ENCODE measurements around the gene HCFC2.
"Not testable (repeated sequence)": the region's sequence is repeated elsewhere in the genome, so short reads cannot be mapped to it uniquely, and the experiment has no call there.

The HCFC2 gene

DNA sequence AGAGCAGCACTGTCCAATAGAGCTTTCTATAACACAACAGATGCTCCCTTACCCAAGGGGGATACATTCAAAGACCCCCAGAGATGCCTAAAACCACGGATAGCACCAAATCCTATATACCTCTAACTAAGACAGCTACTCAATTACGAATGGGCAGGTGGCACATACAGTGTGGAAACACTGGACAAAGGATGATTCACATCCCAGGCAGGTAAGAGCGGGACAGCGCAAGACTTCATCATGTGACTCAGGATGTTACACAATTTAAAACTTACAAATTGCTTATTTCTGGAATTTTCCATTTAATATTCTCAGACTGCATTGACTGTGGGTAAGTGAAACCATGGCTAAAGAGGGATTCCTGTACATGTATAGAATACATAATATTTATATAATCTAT lies 5.5 kb upstream of the HCFC2 start:
- DNase-seq, result no peak

DNA sequence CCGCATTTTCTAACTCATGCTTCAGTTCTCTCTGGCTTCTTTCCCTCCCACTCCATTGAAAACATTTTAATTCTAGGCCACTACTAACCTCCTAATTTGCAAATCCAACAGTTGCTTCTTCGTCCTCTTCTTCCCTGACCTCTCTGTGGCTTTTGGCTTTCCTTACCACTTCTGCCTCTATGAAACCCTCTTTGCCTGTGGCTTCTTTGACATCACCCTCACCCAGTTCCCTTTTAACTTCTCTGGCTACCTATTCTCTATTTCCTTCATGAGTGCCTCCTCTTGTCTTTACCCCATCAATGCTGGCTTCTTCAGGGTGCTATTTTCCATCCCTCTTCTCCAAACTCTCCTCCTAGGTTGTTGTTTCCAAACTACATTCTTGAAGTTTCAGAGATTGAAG lies 4.4 kb upstream of the HCFC2 start:
- DNase-seq, result no peak

GRCh38 chr12:104060791-104061190 lies 3.5 kb upstream of the HCFC2 start:
- no peak for DNase-seq

DNA sequence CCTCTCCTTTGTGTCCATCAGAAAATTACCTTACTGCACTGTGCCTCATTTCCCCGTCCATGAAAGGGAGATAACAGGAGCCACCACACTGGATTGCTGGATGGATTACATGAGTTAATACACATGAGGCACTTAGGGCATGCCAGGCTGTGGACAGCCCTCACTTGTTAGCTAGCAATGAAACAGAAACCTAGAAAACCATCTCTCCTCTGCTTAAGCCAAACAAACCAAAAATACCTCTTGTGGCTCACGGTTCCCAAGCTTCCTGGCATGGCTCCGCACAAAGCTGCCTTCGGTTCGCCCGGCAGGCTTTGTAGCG lies 660 bp upstream of the HCFC2 start:
- no peak for DNase-seq

- DNase-seq, result no peak
Observed at GRCh38 chr12:104064842-104065427, 604 bp downstream of the HCFC2 start.

DNA sequence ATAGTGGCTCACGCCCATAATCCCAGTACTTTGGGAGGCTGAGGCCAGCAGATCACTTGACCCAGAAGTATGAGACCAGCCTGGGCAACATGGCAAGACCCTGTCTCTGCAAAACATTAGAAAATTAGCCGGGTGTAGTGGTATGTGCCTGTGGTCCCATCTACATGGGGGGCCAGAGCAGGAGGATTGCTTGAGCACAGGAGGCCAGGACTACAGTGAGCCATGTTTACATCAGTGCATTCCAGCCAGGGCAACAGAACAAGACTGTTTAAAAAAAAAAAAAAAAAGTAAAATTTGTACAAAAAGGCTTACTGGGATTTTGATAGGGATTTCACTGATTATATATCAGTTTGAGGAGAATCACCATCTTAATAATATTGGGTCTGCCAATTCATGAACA lies 7.8 kb downstream of the HCFC2 start:
- DNase-seq, result no peak

DNA sequence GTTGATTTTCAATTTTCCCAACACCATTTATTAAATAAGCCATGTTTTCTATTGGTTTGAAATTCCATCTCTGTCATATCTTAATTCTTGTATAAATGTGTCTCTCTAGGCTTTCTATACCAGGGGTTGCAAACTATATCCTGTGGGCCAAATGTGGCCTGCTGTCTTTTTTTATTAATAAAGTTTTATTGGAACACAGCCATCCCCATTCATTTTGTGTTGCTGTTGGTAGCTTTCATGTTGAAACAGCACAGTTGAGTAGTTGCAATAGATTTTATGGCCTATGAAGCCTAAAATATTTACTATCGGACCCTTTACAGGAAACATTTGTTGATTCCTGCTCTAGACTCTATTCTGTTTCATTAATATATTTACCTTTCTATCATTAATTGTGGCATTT lies 9.4 kb downstream of the HCFC2 start:
- DNase-seq, result no peak

DNA sequence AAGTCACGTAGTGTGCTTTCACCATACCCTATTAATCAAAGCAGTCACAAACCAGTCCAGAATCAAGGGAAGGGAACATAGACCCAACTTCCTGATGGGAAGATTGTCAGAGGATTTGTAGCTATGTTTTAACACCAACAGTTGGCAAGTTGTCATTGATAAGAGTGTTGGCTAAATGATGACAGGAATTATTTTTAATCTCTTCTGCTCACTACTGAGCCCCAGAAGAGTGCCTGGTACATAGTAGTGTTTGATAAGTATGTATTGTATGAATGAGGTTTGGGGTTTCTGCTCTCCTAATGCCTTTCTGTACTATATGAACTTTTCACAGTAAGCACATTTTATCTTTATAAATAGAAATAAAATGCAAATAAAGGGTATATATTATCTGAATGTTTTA lies 14.7 kb downstream of the HCFC2 start:
- no peak for DNase-seq

GRCh38 chr12:104080764-104081163 lies 16.4 kb downstream of the HCFC2 start:
- no peak for DNase-seq

GRCh38 chr12:104083769-104084475 lies 19.6 kb downstream of the HCFC2 start:
- DNase-seq, result no peak

- DNase-seq, result no peak
Observed at GRCh38 chr12:104090685-104091084, 26.4 kb downstream of the HCFC2 start.

DNA sequence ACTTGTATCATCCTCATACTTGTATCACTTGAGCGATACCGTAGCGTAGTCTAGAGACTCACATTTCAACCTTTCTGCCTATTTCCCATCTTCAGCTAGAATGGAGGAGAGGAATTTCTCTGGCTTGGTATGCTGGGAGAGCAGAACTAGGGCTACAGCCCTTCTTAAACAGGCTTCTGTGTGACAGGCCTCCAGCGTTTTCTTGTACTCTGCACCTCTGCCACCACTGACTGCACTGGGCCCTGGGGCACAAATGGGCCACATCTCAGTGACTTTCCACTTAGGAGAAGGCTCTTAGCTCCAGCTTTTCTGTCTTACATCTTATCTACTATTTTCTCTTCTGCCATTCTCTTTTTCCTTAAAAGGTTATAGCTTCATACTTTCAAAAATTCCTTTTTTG lies 26.8 kb downstream of the HCFC2 start:
- no peak for DNase-seq

- no peak for DNase-seq
Observed at GRCh38 chr12:104094284-104094683, 30.0 kb downstream of the HCFC2 start.

DNA sequence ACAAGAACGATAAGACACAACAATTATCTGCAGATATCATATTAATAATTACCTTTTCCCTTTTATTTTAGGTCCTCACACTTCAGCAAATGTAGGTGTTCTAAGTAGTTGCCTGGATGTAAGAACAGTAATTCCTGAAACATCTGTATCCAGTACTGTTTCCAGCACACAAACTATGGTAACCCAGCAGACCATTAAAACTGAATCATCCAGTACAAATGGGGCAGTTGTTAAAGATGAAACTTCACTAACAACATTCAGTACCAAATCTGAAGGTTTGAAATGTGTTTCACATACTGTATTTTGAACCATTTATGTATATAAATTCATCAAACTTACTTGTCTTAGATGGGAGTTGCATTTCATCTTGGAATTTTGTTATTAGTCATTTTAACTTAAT lies 31.0 kb downstream of the HCFC2 start:
- DNase-seq, result no peak

DNA sequence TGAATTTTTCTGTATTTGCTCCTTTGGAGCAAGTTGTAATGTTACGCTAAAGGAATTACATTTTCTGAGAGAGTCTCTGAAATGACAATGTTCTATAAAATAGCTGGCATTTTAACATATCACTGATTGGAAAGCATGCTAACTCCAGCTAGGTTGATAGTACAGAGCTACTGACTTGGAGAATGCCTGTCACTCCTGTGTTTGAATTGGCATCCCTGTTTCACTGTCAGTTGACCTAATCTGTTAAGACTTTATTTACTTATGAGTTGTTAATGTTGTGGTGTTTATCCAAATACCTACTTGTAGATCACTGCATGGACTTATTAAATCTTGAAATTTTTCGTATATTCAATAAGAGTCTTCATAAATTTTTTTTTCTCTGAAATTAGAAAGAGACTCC lies 33.6 kb downstream of the HCFC2 start:
- DNase-seq, result no peak

DNA sequence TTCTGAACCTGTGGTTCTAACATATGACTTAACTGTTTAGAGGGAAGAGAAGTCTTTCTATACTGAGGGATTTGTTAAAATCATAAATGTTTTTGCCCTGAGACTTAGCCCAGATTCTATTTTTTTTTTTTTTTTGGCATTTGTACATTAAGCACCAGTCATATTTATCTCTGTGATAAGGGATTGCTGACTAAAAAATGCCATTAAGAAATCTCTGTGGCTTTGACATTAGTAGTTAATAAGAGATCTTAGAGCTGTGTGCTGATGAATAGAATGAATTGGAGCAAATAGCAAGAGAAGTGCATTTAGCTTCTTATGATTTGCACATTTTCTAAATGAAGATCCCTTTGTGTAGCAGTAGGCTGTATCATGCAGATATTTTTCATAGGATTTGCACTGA lies 41.1 kb downstream of the HCFC2 start:
- no peak for DNase-seq

- DNase-seq, result no peak
Observed at GRCh38 chr12:104106965-104107364, 42.6 kb downstream of the HCFC2 start.

DNA sequence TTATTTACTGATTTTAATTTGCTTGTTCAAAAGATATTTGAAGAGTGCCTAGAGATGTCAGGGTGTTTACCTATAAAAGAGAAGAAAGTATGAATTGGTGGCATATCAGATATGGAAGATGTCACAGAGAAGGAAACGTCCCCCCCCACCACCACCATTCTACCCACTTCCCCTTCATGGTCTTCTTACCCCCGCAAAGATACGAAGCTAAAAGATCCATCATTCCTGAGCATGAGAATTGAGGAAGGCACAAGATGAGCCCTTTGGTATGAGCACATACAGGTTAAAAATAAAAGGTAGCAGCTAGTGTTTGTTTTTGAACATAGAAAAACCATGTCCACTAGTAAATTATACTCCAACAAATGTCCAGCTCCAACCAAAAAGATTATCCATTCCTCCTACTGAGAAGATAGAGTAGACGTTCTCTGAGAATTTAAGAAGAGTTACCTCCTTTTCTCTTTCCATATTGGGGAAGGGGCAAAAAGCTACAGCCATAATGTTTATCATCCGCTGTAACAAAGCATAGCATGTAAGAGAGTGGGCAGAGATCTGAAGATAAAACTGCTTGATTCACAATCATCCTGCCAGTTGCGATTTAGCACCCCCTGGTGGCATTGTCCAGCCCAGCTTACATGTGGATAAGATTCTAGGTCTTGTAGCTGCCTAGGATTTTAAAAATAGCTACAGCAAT lies 44.6 kb downstream of the HCFC2 start:
- DNase-seq, result peak; percentile 77

GRCh38 chr12:104109446-104110271 lies 45.3 kb downstream of the HCFC2 start:
- DNase-seq, result no peak

DNA sequence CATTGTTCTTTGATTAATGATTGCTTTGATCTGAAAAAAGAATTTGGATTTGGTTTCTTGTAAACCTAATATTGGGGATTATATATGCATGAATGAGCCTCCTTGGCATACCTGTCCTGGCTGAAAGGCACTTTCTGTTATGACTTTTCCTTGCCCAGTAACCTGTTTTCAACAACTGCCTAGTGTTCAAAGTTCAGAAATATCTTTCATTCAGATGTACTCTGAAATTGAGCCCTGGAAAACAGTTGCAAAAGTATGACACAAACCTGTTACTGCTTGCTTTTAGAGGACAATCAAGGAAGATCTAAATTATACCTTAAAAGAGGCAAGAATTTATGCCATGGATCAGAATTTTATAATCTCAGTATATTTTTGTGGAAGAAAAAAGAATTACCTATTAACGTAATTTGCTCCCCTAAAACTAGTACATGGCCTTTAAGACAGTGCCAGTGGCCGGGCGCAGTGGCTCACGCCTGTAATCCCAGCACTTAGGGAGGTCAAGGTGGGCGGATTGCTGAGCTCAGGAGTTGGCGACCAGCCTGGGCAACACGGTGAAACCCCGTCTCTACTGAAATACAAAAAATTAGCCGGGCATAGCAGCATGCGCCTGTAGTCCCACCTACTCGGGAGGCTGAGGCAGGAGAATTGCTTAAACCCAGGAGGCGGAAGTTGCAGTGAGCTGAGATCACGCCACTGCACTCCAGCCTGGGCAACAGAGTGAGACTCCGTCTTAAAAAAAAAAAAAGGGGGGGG lies 50.7 kb downstream of the HCFC2 start:
- DNase-seq, result not testable (repeated sequence)

DNA sequence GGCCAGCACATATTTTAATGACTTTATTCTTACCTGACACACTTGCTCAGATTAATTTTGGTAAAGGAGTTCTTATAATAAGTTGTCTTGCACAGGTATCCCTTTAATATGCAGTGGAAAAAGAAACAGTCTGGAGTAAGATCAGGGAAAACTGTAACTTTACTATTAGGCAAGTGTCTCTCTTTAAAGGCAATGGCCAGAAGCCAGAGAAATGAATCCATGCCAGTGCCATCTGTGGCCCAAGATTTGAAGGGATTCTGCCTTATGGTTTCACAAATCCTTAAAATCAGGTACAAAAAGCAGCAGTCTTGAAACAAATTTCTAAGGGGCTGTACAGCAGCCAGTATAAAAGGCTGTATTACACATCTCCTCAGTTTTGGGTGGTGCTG lies 51.2 kb downstream of the HCFC2 start:
- no peak for DNase-seq

DNA sequence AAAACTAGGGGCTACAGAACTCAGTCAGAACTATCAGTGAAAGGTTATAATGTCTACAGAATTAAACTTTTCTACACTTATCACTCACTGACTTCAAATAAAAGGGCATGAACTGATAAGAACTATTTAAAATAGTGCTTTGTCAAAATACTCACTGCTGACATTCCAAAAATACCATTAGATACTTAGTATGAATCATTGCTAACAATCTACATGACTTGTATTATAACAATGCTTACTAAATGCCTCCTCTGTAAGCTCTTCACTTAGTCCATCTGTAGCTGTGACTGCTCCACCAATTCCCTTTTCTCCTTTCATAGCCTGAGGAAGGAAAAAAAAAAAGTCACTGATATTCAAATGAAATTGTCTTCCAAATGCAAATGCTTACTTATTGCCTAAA lies 56.7 kb downstream of the HCFC2 start:
- peak; percentile 79 for DNase-seq

DNA sequence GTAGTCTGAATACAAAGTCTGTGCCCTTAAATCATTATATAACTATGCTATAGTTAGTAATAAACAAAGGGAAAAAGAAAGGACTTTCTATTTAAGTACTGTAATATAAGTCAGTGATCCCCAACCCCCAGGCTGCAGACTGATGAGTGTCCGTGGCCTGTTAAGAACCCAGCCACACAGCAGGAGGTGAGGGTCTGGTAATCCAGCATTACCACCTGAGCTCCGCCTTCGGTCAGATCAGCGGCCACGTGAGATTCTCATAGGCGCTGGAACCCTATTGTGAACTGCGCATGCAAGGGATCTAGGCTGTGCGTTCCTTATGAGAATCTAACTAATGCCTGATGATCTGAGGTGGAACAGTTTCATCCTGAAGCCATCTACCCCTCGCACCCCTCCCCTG lies 58.0 kb downstream of the HCFC2 start:
- DNase-seq, result no peak

All from fibroblast of skin of right biceps (primary cell).